HG03378 (cell line): ENCODE data around the gene FUBP3.

ENCODE experiments used
- ATAC-seq: cut with Tn5 transposase; IDR thresholded peaks from one replicate; pipeline ENCODE4 v1.9.1; 2021; ENCODE audit warnings: mild to moderate bottlenecking, moderate library complexity; ENCODE audit not compliant: unreplicated experiment

Gene FUBP3

GRCh38 chr9:130661451-130662098 lies 82.2 kb downstream of the FUBP3 start:
- ATAC-seq, result no peak

- ATAC-seq, result no peak
These were observed 83.0 kb downstream of the FUBP3 start for GRCh38 chr9:130662099-130662969.

- ATAC-seq, result no peak
These were observed 83.5 kb downstream of the FUBP3 start for GRCh38 chr9:130662970-130663257.

- no peak for ATAC-seq
These were observed 84.0 kb downstream of the FUBP3 start for GRCh38 chr9:130663258-130663976.

GRCh38 chr9:130663977-130664250 lies 84.5 kb downstream of the FUBP3 start:
- ATAC-seq, result no peak

- ATAC-seq, result no peak
These were observed 85.1 kb downstream of the FUBP3 start, which contains the start of gene PRDM12 for GRCh38 chr9:130664251-130665028. Gene PRDM12, plus strand, starts transcription at chr9:130664594. Its CDS starts 60 bp downstream, at chr9:130664654.

- no peak for ATAC-seq
These were observed 85.7 kb downstream of the FUBP3 start for GRCh38 chr9:130665029-130665430.

- no peak for ATAC-seq
These were observed 86.3 kb downstream of the FUBP3 start for GRCh38 chr9:130665431-130666392.

- ATAC-seq, result no peak
These were observed 87.2 kb downstream of the FUBP3 start for GRCh38 chr9:130666393-130667119.

- no peak for ATAC-seq
These were observed 87.7 kb downstream of the FUBP3 start for GRCh38 chr9:130667120-130667435.

GRCh38 chr9:130668196-130668595 lies 88.8 kb downstream of the FUBP3 start:
- ATAC-seq, result no peak

GRCh38 chr9:130668659-130669058 lies 89.3 kb downstream of the FUBP3 start:
- ATAC-seq, result no peak

- no peak for ATAC-seq
These were observed 90.6 kb downstream of the FUBP3 start for GRCh38 chr9:130669965-130670364.

GRCh38 chr9:130670644-130671043 lies 91.3 kb downstream of the FUBP3 start:
- ATAC-seq, result no peak

- ATAC-seq, result no peak
These were observed 93.1 kb downstream of the FUBP3 start for GRCh38 chr9:130672466-130672865.

- ATAC-seq, result no peak
These were observed 93.7 kb downstream of the FUBP3 start for GRCh38 chr9:130672933-130673615.

GRCh38 chr9:130675396-130675795 lies 96.0 kb downstream of the FUBP3 start:
- no peak for ATAC-seq

- ATAC-seq, result no peak
These were observed 97.9 kb downstream of the FUBP3 start for GRCh38 chr9:130677252-130677651.
